HL-60/S4 treated with phorbol 12-myristate 13-acetate at 8.2 ng/mL for 4 days and 3 days (cell line): ENCODE measurements around the gene NTRK3.

ENCODE experiments used
- in situ Hi-C: fragments of 300-500 bp; cut with MboI; formaldehyde crosslinking; loops from 2 replicates; pipeline ENCODE4 v1.15.0; 2022; ENCODE audit warnings: low sequenced_read_pairs

The NTRK3 gene

GRCh38 chr15:87955284-87955909, 301.1 kb downstream of the NTRK3 start:
- in situ Hi-C loops = no loop called here

DNA sequence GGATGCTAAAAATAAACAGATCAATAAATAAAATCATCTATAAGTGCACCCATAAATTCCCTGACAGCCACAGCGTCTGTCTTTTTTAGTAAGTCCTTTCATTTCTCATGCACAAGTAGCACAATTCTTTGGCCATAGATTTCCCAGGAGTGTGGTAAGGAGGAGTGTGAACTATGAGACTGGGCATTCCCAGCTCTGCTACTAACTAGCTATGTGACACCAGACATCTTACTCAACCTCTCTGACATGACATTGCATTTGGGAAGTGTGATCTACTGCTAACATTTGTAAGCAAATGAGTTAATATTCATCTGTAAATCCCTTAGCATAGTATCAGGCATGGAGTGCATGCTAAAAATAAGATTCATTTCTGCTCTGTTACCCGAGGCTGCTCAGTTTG, 301.7 kb downstream of the NTRK3 start:
- in situ Hi-C loops = no loop called here

DNA sequence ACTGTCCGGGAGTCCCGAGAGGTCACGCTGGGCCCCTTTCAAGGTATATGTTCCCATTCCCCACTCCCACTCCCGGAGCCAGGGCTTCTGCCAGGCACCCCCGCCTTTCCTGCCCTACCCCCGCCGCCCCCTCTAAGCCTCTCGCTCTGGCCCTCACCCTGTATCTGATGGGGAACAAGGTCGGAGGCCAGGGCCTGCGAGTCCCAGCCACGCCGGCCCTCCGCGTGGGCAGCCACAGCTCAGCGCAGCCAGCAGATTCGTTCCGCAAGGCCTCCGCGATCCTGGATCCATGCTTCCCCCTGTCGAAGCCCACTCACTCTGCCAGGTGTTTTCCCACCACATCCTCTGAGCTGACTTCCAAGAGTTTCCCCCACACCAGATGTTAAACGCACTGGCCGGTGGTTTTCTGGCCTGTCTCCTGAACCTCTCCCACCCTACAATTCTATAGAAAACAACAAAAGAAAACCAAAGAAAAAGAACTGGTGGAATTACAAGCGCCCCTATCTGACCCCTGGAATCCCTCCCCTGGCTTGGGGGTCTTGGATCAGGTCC, 303.7 kb downstream of the NTRK3 start:
- in situ Hi-C loops = no loop called here

DNA sequence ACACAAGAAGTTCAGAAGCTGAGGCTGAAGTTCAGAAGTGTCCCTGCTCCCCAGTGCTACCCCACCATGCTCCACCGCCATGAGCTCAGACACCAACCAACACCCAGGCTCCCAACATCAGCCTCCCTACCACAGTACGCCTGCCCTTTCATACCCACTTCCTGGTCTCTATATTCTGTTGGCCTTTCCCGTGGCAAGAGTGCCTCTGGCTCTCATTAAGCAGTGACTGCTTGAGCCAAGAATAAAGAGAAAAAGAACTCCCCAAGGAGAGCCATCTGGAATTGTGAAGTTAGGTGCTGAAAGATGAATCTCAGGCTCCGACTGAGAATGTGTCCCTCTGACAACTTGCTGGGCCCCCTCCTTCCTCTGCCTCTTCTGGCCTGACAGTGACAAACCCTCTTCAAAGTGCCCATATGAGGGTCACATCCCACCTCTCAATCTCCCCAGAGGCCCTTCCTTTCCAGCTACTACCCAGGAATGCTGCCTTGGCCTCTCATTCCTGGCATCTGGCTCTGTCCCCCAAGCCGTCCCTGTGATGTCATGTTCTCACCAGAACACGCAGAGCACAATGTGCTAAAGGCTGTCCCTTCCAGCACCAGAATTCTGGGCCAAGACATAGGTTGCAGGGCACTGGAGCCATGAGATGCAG, 306.8 kb downstream of the NTRK3 start:
- in situ Hi-C loops = no loop called here

GRCh38 chr15:87949151-87949574, 307.4 kb downstream of the NTRK3 start:
- in situ Hi-C loops = no loop called here

GRCh38 chr15:87947560-87947959, 309.0 kb downstream of the NTRK3 start:
- in situ Hi-C loops = no loop called here

GRCh38 chr15:87945246-87945645, 311.3 kb downstream of the NTRK3 start:
- in situ Hi-C loops = no loop called here

GRCh38 chr15:87944691-87945090, 311.8 kb downstream of the NTRK3 start:
- in situ Hi-C loops = no loop called here

GRCh38 chr15:87944050-87944449, 312.5 kb downstream of the NTRK3 start:
- in situ Hi-C loops = no loop called here

- in situ Hi-C loops = no loop called here
Measured at GRCh38 chr15:87943626-87944025, 312.9 kb downstream of the NTRK3 start.

GRCh38 chr15:87942316-87942715, 314.2 kb downstream of the NTRK3 start:
- in situ Hi-C loops = no loop called here

DNA sequence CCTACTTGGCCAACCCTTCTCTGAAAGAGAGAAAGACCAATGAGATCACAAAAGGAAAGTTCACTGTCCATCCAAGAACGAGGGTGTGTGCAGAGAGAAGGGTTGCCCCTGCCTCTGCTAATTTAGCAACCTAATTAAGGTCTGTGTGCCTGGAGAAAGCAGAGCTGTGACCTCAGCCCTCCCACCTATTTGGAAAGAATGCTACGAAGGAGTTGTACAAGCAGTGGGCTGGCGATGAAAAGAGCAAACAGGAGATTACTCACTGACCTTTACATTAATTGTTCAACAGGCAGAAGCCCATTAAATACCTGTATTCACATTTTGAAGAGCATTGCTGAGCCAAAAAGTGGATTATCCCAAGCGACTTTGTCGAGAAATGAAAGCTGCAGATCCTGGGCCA, 314.9 kb downstream of the NTRK3 start:
- in situ Hi-C loops = no loop called here

DNA sequence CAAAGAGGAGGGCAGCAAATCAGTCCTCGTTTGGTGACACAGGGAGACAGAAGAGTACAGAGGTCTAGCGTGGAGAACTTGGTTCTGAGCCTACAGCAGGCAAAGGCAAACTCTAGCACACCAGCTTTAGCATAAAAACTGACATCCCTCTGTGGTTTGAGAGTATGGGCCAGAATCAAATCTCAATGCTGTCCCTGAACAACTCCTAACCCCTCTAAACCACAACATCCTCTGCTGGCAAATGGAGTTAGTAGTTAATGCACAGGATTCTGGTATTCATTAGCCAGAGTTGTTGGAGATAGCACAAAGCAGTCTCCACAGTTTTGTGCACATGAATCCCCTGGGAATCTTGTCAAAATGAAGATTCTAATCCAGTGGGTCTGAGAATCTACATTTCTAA, 315.8 kb downstream of the NTRK3 start:
- in situ Hi-C loops = no loop called here

- in situ Hi-C loops = no loop called here
Measured at GRCh38 chr15:87939848-87940457, 316.6 kb downstream of the NTRK3 start.

DNA sequence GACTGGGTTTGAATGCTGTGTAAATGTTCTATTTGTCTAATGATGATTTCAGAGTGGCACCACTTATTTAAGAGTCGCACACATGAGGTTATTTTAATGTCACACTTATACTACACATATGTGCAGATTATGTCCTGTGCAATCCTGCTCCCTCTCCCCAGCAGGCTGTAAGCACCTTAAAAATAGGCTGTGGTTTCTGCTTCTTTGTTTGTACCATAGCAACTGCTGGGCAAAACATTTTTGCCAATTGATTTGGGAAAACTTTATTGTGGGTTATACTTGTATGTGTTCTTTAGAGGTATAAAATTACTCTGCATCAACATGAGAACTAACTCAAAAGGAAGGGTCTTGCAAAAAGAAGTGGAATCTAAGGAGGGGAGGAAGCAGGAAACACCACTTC, 318.5 kb downstream of the NTRK3 start:
- in situ Hi-C loops = no loop called here

DNA sequence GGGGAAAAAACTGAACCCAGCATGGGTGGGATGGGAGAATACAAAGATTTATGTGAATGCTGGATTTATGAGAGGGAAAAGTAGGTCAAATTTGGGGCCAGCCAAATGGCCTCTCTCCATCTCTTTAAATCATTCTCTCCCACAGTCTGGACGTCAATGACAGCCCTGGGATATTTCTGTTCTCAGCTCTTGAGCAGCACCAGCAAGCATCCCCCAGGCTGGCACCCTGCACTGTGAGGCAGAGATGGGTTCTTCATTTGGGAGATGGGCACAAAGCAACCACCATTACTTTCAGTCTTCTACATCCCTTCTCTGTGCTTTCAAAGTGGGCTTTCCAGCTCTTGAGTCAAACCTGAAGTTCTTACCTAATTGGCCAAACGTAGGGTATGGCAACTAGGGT, 321.0 kb downstream of the NTRK3 start:
- in situ Hi-C loops = no loop called here

DNA sequence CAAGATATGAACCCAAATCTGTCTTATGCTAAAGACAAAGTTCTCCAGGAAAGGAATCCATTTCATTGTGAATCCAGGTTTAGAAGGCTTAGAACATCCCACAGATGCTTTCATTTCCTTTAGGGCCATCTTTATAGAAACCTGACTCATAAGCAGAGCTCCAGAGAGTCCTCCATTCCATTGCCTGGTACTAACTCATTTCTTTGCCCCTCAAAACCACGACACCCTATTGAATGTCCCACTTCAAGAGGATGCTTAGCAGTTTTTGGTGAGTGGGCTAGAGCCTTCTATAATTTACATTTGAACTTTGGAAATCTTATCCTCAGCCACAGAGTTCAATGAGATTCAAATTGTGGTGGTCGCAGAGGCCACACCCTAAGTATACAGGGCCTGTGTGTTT, 325.0 kb downstream of the NTRK3 start:
- in situ Hi-C loops = no loop called here

DNA sequence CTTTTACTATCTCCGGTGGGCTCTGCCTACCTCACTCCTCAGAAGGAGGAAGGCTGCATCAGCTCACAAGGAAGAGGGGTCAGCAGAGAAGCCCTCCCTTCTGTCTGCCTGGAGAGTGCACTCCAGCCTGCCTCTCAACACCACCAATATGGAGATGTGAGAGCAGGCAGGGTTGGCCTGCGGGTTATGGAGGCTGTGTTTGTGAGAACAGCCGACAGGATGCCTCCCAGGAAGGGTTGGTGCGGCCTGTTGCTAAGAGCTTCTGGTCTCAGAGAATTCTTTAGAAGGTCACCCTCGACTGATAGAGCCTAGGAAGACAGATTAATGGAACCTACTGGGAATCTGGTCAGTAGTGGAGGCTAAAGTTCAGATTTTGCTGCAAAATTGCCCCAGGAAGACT, 326.1 kb downstream of the NTRK3 start:
- in situ Hi-C loops = no loop called here

DNA sequence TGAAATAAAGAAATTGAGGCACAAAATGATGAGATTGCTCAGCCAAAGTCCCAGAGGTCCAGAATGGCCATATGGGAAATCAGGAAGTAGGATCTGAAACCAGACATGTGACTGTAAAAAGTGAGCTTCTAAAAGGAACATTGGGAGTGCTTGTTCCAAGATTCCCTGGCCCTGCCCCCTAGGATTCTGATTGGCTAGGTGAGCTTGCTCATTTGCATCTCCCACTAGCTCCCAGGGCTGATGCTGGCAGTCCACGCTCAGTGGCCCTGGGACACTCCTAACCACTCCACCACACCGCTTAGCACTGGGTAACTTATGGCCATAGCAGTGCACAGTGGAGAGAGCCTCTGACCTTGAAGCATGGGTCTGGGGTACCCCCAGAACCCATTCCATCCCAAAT, 326.7 kb downstream of the NTRK3 start:
- in situ Hi-C loops = no loop called here

GRCh38 chr15:87924433-87924832, 332.1 kb downstream of the NTRK3 start:
- in situ Hi-C loops = no loop called here

- in situ Hi-C loops = no loop called here
Measured at GRCh38 chr15:87919064-87919463, 337.5 kb downstream of the NTRK3 start.

DNA sequence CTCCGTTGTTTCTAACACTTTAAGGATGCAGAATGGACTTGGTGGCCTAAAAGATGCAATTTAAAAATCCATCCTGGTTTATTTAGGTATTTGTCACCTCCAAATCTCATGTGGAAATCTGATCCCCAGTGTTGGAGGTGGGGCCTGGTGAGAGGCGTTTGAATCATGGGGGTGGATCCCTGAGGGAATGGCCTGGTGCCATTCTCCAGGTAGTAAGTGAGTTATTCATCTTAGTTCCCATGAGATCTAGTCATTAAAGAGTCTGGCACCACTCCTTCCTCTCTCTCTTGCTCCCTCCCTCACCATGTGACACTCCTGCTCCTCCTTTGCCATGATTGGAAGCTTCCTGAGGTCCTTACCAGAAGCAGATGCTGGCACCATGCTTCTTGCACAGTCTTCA, 339.1 kb downstream of the NTRK3 start:
- in situ Hi-C loops = no loop called here
